DND-41 (cell line): ENCODE results near the gene RNF152.

ENCODE experiments used
- ATAC-seq: fragments of 200-7000 bp; cut with Tn5 transposase; 3 replicates; pipeline ENCODE4 v1.9.1; 2021; ENCODE audit warnings: low read depth; ENCODE audit not compliant: insufficient read depth
- DNase-seq: peaks from one replicate; pipeline ENCODE4 v3.0.0-alpha.2; 2020
- H2AFZ ChIP-seq: 2 replicates; pipeline ENCODE4 v1.6.0; 2012; ENCODE audit warnings: low read depth, low read length
- H3K27ac ChIP-seq: 2 replicates; pipeline ENCODE4 v1.5.1; 2012; ENCODE audit warnings: low read length, inconsistent platforms
- H3K27me3 ChIP-seq: fragments of 200-600 bp; sonication (generic); 2 replicates; pipeline ENCODE4 v1.6.0; 2012; ENCODE audit warnings: low read length, mild to moderate bottlenecking, inconsistent platforms; ENCODE audit not compliant: insufficient read depth, poor library complexity
- H3K36me3 ChIP-seq: 2 replicates; pipeline ENCODE4 v1.5.1; 2012; ENCODE audit warnings: low read length, inconsistent platforms; ENCODE audit not compliant: insufficient read depth
- H3K4me1 ChIP-seq: 2 replicates; pipeline ENCODE4 v1.5.1; 2012; ENCODE audit warnings: mild to moderate bottlenecking, low read length; ENCODE audit not compliant: insufficient read depth
- H3K4me2 ChIP-seq: 2 replicates; pipeline ENCODE4 v1.6.0; 2012; ENCODE audit warnings: mild to moderate bottlenecking, moderate library complexity, low read length, inconsistent platforms; ENCODE audit not compliant: insufficient read depth
- H3K4me3 ChIP-seq, 2 experiments: fragments of 200-600 bp in 1 of 2; shearing (Covaris generic) in 1 of 2; 2 replicates each; pipeline ENCODE4 v1.5.1; 2012 to 2016; ENCODE audit warnings: inconsistent platforms in 2 of 2, low read length in 2 of 2, mild to moderate bottlenecking in 2 of 2, low read depth in 1 of 2, moderate library complexity in 1 of 2
- H3K79me2 ChIP-seq: 2 replicates; pipeline ENCODE4 v1.6.0; 2012; ENCODE audit warnings: low read length, inconsistent platforms; ENCODE audit not compliant: insufficient read depth
- H3K9ac ChIP-seq: 2 replicates; pipeline ENCODE4 v1.6.0; 2012; ENCODE audit warnings: low read depth, mild to moderate bottlenecking, inconsistent platforms, low read length, moderate library complexity
- H3K9me3 ChIP-seq: 2 replicates; pipeline ENCODE4 v1.5.1; 2012; ENCODE audit warnings: low read length, moderate library complexity, mild to moderate bottlenecking, inconsistent platforms; ENCODE audit not compliant: insufficient read depth, severe bottlenecking
- H4K20me1 ChIP-seq: 2 replicates; pipeline ENCODE4 v1.6.0; 2012; ENCODE audit warnings: low read length; ENCODE audit not compliant: insufficient read depth
- EZH2 ChIP-seq: IDR thresholded peaks from 3 replicates; pipeline ENCODE4 v1.6.1; 2012; ENCODE audit warnings: borderline replicate concordance, low read depth, mild to moderate bottlenecking, moderate library complexity, low read length, inconsistent platforms; ENCODE audit not compliant: severe bottlenecking
- TF ChIP-seq, protein P1 (sequence below): IDR thresholded peaks from 2 replicates; pipeline ENCODE4 v1.5.1; 2012; ENCODE audit warnings: borderline replicate concordance, low read length, moderate library complexity, mild to moderate bottlenecking; ENCODE audit not compliant: poor library complexity, severe bottlenecking; ENCODE audit errors: extremely low read depth

Gene RNF152

DNA sequence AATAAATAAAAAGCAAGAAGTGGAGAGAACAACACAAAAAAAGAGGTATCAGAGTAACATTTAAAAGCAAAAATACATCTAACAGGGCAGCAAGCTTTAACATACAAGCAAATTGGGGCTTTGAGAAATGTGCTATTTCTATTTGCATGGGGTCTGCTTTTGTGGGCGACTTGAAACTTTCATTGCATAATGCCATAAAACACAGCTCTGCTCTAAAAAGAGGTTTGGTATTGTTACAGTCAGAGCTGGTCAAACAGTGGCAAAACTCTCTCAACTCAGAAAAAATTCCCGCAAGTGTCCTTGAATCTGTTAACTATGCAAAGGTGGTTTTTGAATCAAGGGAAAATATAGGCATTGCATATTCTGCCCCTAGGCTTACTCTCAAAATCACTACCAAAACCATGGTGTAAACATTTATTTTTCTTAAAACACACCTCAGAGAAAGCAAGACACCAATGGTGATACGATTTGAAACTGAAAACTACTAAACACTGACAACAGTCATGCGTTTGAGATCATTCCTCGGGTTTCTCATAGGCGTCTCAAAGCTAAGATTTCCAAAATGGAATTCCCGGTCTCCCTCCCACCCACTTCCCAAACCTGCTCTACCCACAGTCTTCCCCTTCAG is 45.5 kb downstream of the RNF152 start:
- TF ChIP-seq EZH2: no peak
- TF ChIP-seq, protein P1, sequence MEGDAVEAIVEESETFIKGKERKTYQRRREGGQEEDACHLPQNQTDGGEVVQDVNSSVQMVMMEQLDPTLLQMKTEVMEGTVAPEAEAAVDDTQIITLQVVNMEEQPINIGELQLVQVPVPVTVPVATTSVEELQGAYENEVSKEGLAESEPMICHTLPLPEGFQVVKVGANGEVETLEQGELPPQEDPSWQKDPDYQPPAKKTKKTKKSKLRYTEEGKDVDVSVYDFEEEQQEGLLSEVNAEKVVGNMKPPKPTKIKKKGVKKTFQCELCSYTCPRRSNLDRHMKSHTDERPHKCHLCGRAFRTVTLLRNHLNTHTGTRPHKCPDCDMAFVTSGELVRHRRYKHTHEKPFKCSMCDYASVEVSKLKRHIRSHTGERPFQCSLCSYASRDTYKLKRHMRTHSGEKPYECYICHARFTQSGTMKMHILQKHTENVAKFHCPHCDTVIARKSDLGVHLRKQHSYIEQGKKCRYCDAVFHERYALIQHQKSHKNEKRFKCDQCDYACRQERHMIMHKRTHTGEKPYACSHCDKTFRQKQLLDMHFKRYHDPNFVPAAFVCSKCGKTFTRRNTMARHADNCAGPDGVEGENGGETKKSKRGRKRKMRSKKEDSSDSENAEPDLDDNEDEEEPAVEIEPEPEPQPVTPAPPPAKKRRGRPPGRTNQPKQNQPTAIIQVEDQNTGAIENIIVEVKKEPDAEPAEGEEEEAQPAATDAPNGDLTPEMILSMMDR: no peak
- H3K27me3 ChIP-seq: no peaks in the 10 kb centered on the region
- no peaks in the 10 kb centered on the region for H4K20me1 ChIP-seq

DNA sequence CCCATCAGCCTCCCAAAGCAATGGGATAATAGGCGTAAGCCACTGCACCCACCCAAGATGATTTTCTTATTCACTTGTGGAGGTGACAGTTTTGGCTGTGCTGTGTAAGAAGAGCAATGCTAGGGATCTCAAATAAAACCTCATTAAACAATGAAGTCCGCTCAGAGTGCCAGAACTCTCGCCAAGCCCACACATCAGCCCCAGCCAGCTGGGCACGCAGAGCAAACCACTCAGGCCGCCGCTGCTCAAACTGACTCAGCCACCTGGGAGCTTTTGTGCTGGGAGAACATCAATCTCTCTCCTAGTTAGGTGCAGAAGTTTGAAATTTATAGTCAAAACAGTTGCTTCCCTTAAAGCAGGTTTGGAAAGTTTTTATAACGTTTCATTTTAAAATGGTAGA is 47.6 kb downstream of the RNF152 start:
- no peak overlapping the region for H3K9ac ChIP-seq
- TF ChIP-seq, protein P1: no peak
- no peak for TF ChIP-seq EZH2
- H3K4me1 ChIP-seq: peaks cover 48% of the 10 kb centered on the region
- H3K36me3 ChIP-seq: no peaks in the 10 kb centered on the region
- no peaks in the 10 kb centered on the region for H4K20me1 ChIP-seq
- H3K4me3 ChIP-seq: no peak overlapping the region
- no peak overlapping the region for H2AFZ ChIP-seq
- no peak overlapping the region for H3K4me2 ChIP-seq
- H3K27ac ChIP-seq: no peak overlapping the region
- ATAC-seq: no peak
- H3K9me3 ChIP-seq: no peaks in the 10 kb centered on the region
- H3K27me3 ChIP-seq: no peaks in the 10 kb centered on the region
- DNase-seq: no peak
- H3K79me2 ChIP-seq: no peaks in the 10 kb centered on the region

More for the DNA sequence above, 45.5 kb downstream of the RNF152 start:
- Histone ChIP-seq H3K9ac (no peak overlapping the region), H3K9me3 (no peaks in the 10 kb centered on the region), H3K27ac (no peak overlapping the region), H2AFZ (no peak overlapping the region), H3K79me2 (no peaks in the 10 kb centered on the region), H3K4me3 (no peak overlapping the region), H3K36me3 (no peaks in the 10 kb centered on the region), H3K4me1 (peaks cover 28% of the 10 kb centered on the region), H3K4me2 (no peak overlapping the region)
- ATAC-seq: no peak
- DNase-seq: no peak

DNA sequence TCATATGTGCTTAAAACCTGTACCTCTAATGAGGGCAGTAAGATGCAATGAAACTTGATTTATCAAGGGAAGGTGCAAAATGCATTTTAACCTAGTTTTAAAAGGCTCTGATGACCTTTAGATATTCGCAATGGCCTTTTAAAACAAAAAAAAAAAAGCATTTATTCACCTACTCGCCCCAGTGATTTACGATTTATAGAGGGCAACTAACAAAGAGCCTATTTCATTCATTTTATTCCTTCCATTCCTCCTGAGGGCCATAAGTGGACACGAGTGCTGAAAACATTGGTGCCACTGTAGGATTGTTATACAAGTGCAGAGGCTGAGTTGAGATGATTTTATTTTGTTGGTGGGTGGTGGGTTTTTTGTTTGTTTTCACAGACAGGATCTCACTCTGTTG is 48.1 kb downstream of the RNF152 start:
- H4K20me1 ChIP-seq: no peaks in the 10 kb centered on the region
- DNase-seq: no peak
- H3K4me3 ChIP-seq: no peak overlapping the region
- no peak for TF ChIP-seq EZH2
- TF ChIP-seq, protein P1: no peak
- H3K4me1 ChIP-seq: peaks cover 53% of the 10 kb centered on the region
- no peaks in the 10 kb centered on the region for H3K79me2 ChIP-seq
- no peak overlapping the region for H2AFZ ChIP-seq
- no peak overlapping the region for H3K9ac ChIP-seq
- no peaks in the 10 kb centered on the region for H3K36me3 ChIP-seq
- no peaks in the 10 kb centered on the region for H3K9me3 ChIP-seq
- H3K27me3 ChIP-seq: no peaks in the 10 kb centered on the region
- ATAC-seq: no peak
- no peak overlapping the region for H3K27ac ChIP-seq
- H3K4me2 ChIP-seq: no peak overlapping the region

DNA sequence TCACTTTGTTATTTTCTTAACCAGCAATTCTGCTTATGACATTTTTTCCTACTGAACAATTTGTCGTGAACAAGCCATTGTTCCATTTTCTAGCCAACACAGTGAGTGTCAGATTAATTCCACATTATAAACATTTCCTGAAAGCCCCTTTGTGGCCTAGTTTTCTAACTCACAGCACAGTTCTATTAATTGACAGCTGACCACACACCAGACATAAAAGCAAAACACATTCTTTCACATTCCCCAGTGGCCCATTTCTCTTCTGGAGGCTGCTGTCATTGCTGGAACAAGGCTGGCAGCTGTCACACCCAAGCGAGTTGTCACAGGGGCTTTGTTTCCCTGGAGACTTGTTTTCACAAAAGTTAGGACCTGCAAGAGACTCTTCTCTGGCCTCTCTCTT is 50.7 kb downstream of the RNF152 start:
- Histone ChIP-seq H3K4me1 (peaks cover 60% of the 10 kb centered on the region), H3K27ac (peak overlapping the region; percentile 73), H3K4me2 (no peak overlapping the region), H3K27me3 (no peaks in the 10 kb centered on the region), H3K4me3 (no peak overlapping the region), H3K9ac (no peak overlapping the region), H2AFZ (no peak overlapping the region), H3K36me3 (no peaks in the 10 kb centered on the region), H3K79me2 (peaks cover 3% of the 10 kb centered on the region; the same call in 1 of the 2 replicates), H4K20me1 (no peaks in the 10 kb centered on the region), H3K9me3 (no peaks in the 10 kb centered on the region)
- DNase-seq: no peak
- no peak for TF ChIP-seq EZH2
- TF ChIP-seq, protein P1: no peak
- ATAC-seq: no peak
